H9 (cell line): ENCODE data around the gene JTB. TPM values are rescaled to one million over a fixed set of nuclear protein-coding genes. Genes with fewer than 3 reads are reported as not detected.
A peak's percentile ranks its signal among the peaks of the same experiment; 100 is the strongest.

Source experiments
- DNase-seq: peaks from one replicate; pipeline ENCODE4 v3.0.0-alpha.2; 2017
- H2AFZ ChIP-seq: one replicate; pipeline ENCODE4 v1.6.1; 2013; ENCODE audit warnings: mild to moderate bottlenecking, low read length, control low read depth, moderate library complexity
- H2AK5ac ChIP-seq: 2 replicates; pipeline ENCODE4 v1.6.1; 2013; ENCODE audit warnings: low read length, control low read depth, mixed read lengths; ENCODE audit not compliant: insufficient read length
- H2BK120ac ChIP-seq: one replicate; pipeline ENCODE4 v1.6.1; 2013; ENCODE audit warnings: low read depth, mild to moderate bottlenecking, low read length, control low read depth, inconsistent platforms; ENCODE audit not compliant: poor library complexity, severe bottlenecking
- H2BK12ac ChIP-seq: 2 replicates; pipeline ENCODE4 v1.6.1; 2013; ENCODE audit warnings: low read length, control low read depth, mixed read lengths, low read depth; ENCODE audit not compliant: insufficient read length
- H2BK15ac ChIP-seq: 2 replicates; pipeline ENCODE4 v1.6.1; 2013; ENCODE audit warnings: low read depth, low read length, control low read depth
- H2BK20ac ChIP-seq: one replicate; pipeline ENCODE4 v1.6.1; 2013; ENCODE audit warnings: low read depth, mild to moderate bottlenecking, low read length, control low read depth, inconsistent platforms; ENCODE audit not compliant: poor library complexity, severe bottlenecking
- H2BK5ac ChIP-seq: 2 replicates; pipeline ENCODE4 v1.6.1; 2013; ENCODE audit warnings: low read length, control low read depth, mixed read lengths; ENCODE audit not compliant: insufficient read length
- H3K14ac ChIP-seq: 2 replicates; pipeline ENCODE4 v1.6.1; 2013; ENCODE audit warnings: low read length, control low read depth; ENCODE audit not compliant: insufficient read depth
- H3K18ac ChIP-seq: 2 replicates; pipeline ENCODE4 v1.6.1; 2013; ENCODE audit warnings: low read depth, mild to moderate bottlenecking, mixed read lengths, low read length, control low read depth; ENCODE audit not compliant: insufficient read length
- H3K23ac ChIP-seq: 2 replicates; pipeline ENCODE4 v1.6.1; 2013; ENCODE audit warnings: low read length, control low read depth, mixed read lengths, low read depth; ENCODE audit not compliant: insufficient read length
- H3K23me2 ChIP-seq: 2 replicates; pipeline ENCODE4 v1.6.1; 2013; ENCODE audit warnings: low read depth, mild to moderate bottlenecking, mixed read lengths, low read length, control low read depth; ENCODE audit not compliant: insufficient read length, poor library complexity, severe bottlenecking
- H3K27ac ChIP-seq: 2 replicates; pipeline ENCODE4 v1.5.1; 2013; ENCODE audit warnings: low read length, control low read depth, mixed read lengths, low read depth; ENCODE audit not compliant: insufficient read length
- H3K27me3 ChIP-seq: 2 replicates; pipeline ENCODE4 v1.6.1; 2013; ENCODE audit warnings: low read length, control low read depth, inconsistent platforms; ENCODE audit not compliant: insufficient read depth
- H3K4ac ChIP-seq: 2 replicates; pipeline ENCODE4 v1.6.1; 2013; ENCODE audit warnings: low read depth, mild to moderate bottlenecking, control low read depth, inconsistent platforms, low read length, moderate library complexity
- H3K4me1 ChIP-seq: 2 replicates; pipeline ENCODE4 v1.6.1; 2013; ENCODE audit warnings: low read length, control low read depth, inconsistent platforms; ENCODE audit not compliant: insufficient read depth
- H3K4me2 ChIP-seq: 2 replicates; pipeline ENCODE4 v1.6.1; 2013; ENCODE audit warnings: low read length, control low read depth, mixed read lengths; ENCODE audit not compliant: insufficient read length, insufficient read depth
- H3K56ac ChIP-seq: 2 replicates; pipeline ENCODE4 v1.6.1; 2013; ENCODE audit warnings: low read depth, mild to moderate bottlenecking, mixed read lengths, low read length, control low read depth; ENCODE audit not compliant: insufficient read length
- H3K79me1 ChIP-seq: 2 replicates; pipeline ENCODE4 v1.6.1; 2013; ENCODE audit warnings: low read depth, mild to moderate bottlenecking, moderate library complexity, low read length, control low read depth, inconsistent platforms; ENCODE audit not compliant: insufficient read depth, poor library complexity, severe bottlenecking
- H3K79me2 ChIP-seq: 2 replicates; pipeline ENCODE4 v1.6.1; 2013; ENCODE audit warnings: low read length, control low read depth, inconsistent platforms; ENCODE audit not compliant: insufficient read depth
- H3K9ac ChIP-seq: 2 replicates; pipeline ENCODE4 v1.6.1; 2013; ENCODE audit warnings: low read length, control low read depth, mixed read lengths; ENCODE audit not compliant: insufficient read length; ENCODE audit errors: extremely low read depth
- H3K9me3 ChIP-seq: one replicate; pipeline ENCODE4 v1.6.1; 2013; ENCODE audit warnings: low read depth, low read length, inconsistent platforms; ENCODE audit not compliant: control insufficient read depth
- H3T11ph ChIP-seq: one replicate; pipeline ENCODE4 v1.6.1; 2013; ENCODE audit warnings: mild to moderate bottlenecking, low read length, control low read depth, inconsistent platforms
- H4K20me1 ChIP-seq: one replicate; pipeline ENCODE4 v1.6.1; 2013; ENCODE audit not compliant: control insufficient read depth, insufficient read length, insufficient read depth
- H4K5ac ChIP-seq: 2 replicates; pipeline ENCODE4 v1.6.1; 2013; ENCODE audit warnings: low read depth, mild to moderate bottlenecking, mixed read lengths, low read length, control low read depth; ENCODE audit not compliant: insufficient read length
- H4K8ac ChIP-seq: replicated peaks from 2 replicates; pipeline ENCODE4 v1.6.1; 2013; ENCODE audit warnings: low read length, control low read depth, mixed read lengths, low read depth; ENCODE audit not compliant: insufficient read length
- H4K91ac ChIP-seq: 2 replicates; pipeline ENCODE4 v1.6.1; 2013; ENCODE audit warnings: low read depth, mild to moderate bottlenecking, moderate library complexity, mixed read lengths, low read length, control low read depth; ENCODE audit not compliant: insufficient read length
- H3K27ac Mint-ChIP-seq, 3 experiments: 2 replicates in 2 of 3; 3 replicates in 1 of 3; pipeline ENCODE4 v1.8.0; 2020 to 2021; ENCODE audit warnings: mixed read lengths in 3 of 3, mild to moderate bottlenecking in 1 of 3, moderate library complexity in 1 of 3
- H3K27me3 Mint-ChIP-seq: 2 replicates; pipeline ENCODE4 v1.8.0; 2021; ENCODE audit warnings: low read depth, mild to moderate bottlenecking, moderate library complexity, mixed read lengths
- H3K36me3 Mint-ChIP-seq, 3 experiments: 2 replicates in 2 of 3; 3 replicates in 1 of 3; pipeline ENCODE4 v1.8.0; 2020 to 2021; ENCODE audit warnings: low read depth in 3 of 3, mixed read lengths in 3 of 3; ENCODE audit not compliant: insufficient read depth in 1 of 3
- H3K4me1 Mint-ChIP-seq, 2 experiments: 2 replicates each; pipeline ENCODE4 v1.8.0; 2020; ENCODE audit warnings: mixed read lengths in 2 of 2
- H3K4me3 Mint-ChIP-seq, 2 experiments: 2 replicates in 1 of 2; 3 replicates in 1 of 2; pipeline ENCODE4 v1.8.0; 2020 to 2021; ENCODE audit warnings: mild to moderate bottlenecking in 2 of 2, mixed read lengths in 2 of 2, moderate library complexity in 1 of 2
- H3K9me3 Mint-ChIP-seq, 2 experiments: 2 replicates in 1 of 2; 3 replicates in 1 of 2; pipeline ENCODE4 v1.8.0; 2020; ENCODE audit warnings: mild to moderate bottlenecking in 2 of 2, mixed read lengths in 2 of 2, moderate library complexity in 1 of 2
- CTCF ChIP-seq: fragments of 200-600 bp; sonication (generic); conservative IDR thresholded peaks from 3 replicates; pipeline ENCODE4 v1.8.0; 2021; ENCODE audit warnings: antibody characterized with exemption, mild to moderate bottlenecking
- WGBS: extraction: QIAGEN DNeasy Blood & Tissue Kit; methylation state at CpG from one replicate; pipeline ENCODE4 v1.1.7; 2013; ENCODE audit warnings: missing lambda C conversion rate, low lambda C conversion rate, mixed read lengths; ENCODE audit not compliant: insufficient read length; ENCODE audit errors: extremely low coverage; 5-methylcytosine and 5-hydroxymethylcytosine counted together
- long read RNA-seq: library from polyadenylated mRNA; unstranded; transcript quantifications from one replicate; pipeline ENCODE4 v2.0.0, GENCODE V29; 2020
- total RNA-seq: library from RNA; stranded (reverse); gene quantifications from 2 replicates; pipeline ENCODE4 v1.2.1, GENCODE V29; 2021

JTB gene
- 85.0 and 85.4 TPM in 2 replicates for total RNA-seq
- long read RNA-seq, transcript JTB-201 (5 exons, 1,287 nt) = major isoform, 90 of 106 reads
- long read RNA-seq, transcript JTB-203 (4 exons, 1,216 nt) = minor isoform, 5 of 106 reads
- long read RNA-seq, partial matches to known transcripts = 5 of 106 reads
- long read RNA-seq, other reads (novel, unspliced or antisense) = 6 of 106 reads

GRCh38 chr1:153977250-153978240, at the start of gene JTB:
Gene JTB (minus strand): TSS chr1:153977674. CDS start chr1:153977252, 422 bp downstream.
- H3K9me3 Mint-ChIP-seq = no peaks in the 10 kb centered on the region
- no peaks in the 10 kb centered on the region for H3K27me3 Mint-ChIP-seq
- Histone ChIP-seq H3K27me3 (no peaks in the 10 kb centered on the region), H3K23ac (no peak within 1 kb of the TSS), H4K91ac (no peak within 1 kb of the TSS), H3K9me3 (no peaks in the 10 kb centered on the region), H3K14ac (peak within 1 kb of the TSS; percentile 17), H2AK5ac (no peak within 1 kb of the TSS), H3K79me2 (no peaks in the 10 kb centered on the region), H2BK5ac (no peak within 1 kb of the TSS), H3K4me1 (no peaks in the 10 kb centered on the region), H3K9ac (peak within 1 kb of the TSS; percentile 82), H2BK15ac (no peak within 1 kb of the TSS), H3K4me2 (peak within 1 kb of the TSS; percentile 94), H3K27ac (no peak within 1 kb of the TSS), H2BK20ac (no peak within 1 kb of the TSS), H4K8ac (no peak within 1 kb of the TSS), H3K4ac (no peak within 1 kb of the TSS), H3T11ph (no peak within 1 kb of the TSS), H3K18ac (no peak within 1 kb of the TSS), H2AFZ (no peak within 1 kb of the TSS), H3K79me1 (no peaks in the 10 kb centered on the region), H4K5ac (no peak within 1 kb of the TSS), H4K20me1 (no peaks in the 10 kb centered on the region), H2BK120ac (no peak within 1 kb of the TSS), H3K23me2 (peaks cover 9% of the 10 kb centered on the region), H3K56ac (no peak within 1 kb of the TSS), H2BK12ac (no peak within 1 kb of the TSS)
- no CpG with 5 or more reads among the region's 75 CpGs for WGBS
- TF ChIP-seq CTCF = no peak
- peak within 1 kb of the TSS; percentile 91 to 99 (median 98) for H3K27ac Mint-ChIP-seq
- peaks cover 19 to 29% of the 10 kb centered on the region in 2 experiments for H3K4me1 Mint-ChIP-seq
- H3K4me3 Mint-ChIP-seq = peak within 1 kb of the TSS; percentile 95 to 99
- H3K36me3 Mint-ChIP-seq = peaks cover 27 to 70% (median 60%) of the 10 kb centered on the region in 3 experiments
- DNase-seq = peak; percentile 82
